SK-N-SH (cell line): ENCODE results near the gene MAP3K5. TPM values are rescaled to one million over a fixed set of nuclear protein-coding genes. Genes with fewer than 3 reads are reported as not detected.

Source experiments
- CTCF ChIA-PET: fragments of 300-600, 350-600 bp; formaldehyde crosslinking; extraction: SDS; loops from one replicate; lab custom pipeline; 2021; lab: Yijun Ruan, JAX
- POLR2A ChIA-PET: fragments of 350-600 bp; sonication (Branson Sonifier 250); formaldehyde crosslinking; extraction: SDS; loops from one replicate; lab custom pipeline; 2020; ENCODE audit warnings: antibody characterized with exemption, inconsistent platforms; lab: Yijun Ruan, JAX
- DNase-seq: peaks from one replicate; pipeline ENCODE4 v3.0.0; 2012
- H2AFZ ChIP-seq: fragments of 200-600 bp; sonication (generic); 2 replicates; pipeline ENCODE4 v1.8.1; 2016; ENCODE audit warnings: antibody characterized with exemption, mild to moderate bottlenecking, low read depth
- H3F3A ChIP-seq: fragments of 200-600 bp; sonication (generic); replicated peaks from 2 replicates; pipeline ENCODE3; 2016; ENCODE audit warnings: antibody characterized with exemption, mild to moderate bottlenecking; ENCODE audit not compliant: insufficient read depth
- H3K27ac ChIP-seq, 2 experiments: fragments of 200-500 bp in 1 of 2; fragments of 200-600 bp in 1 of 2; sonication (Bioruptor generic) in 1 of 2; sonication (generic), shearing (Covaris generic) in 1 of 2; 2 replicates each; pipeline versions ENCODE4 v1.5.1 to v1.6.1; 2014 to 2016; ENCODE audit warnings: low read depth in 2 of 2, inconsistent platforms in 1 of 2, low read length in 1 of 2, mild to moderate bottlenecking in 1 of 2, mixed read lengths in 1 of 2
- H3K27me3 ChIP-seq: fragments of 200-600 bp; sonication (generic), shearing (Covaris generic); 2 replicates; pipeline ENCODE4 v1.6.1; 2016; ENCODE audit warnings: mixed run types; ENCODE audit not compliant: insufficient read depth
- H3K36me3 ChIP-seq, 2 experiments: fragments of 200-500 bp in 1 of 2; fragments of 200-600 bp in 1 of 2; sonication (Bioruptor generic) in 1 of 2; sonication (generic) in 1 of 2; replicated peaks in 1 of 2; 2 replicates each; pipeline versions ENCODE3 to v1.5.1; 2014 to 2016; ENCODE audit warnings: low read length in 1 of 2, mild to moderate bottlenecking in 1 of 2; ENCODE audit not compliant: insufficient read depth in 2 of 2, control insufficient read depth in 1 of 2
- H3K4me1 ChIP-seq, 2 experiments: fragments of 200-500 bp in 1 of 2; fragments of 200-600 bp in 1 of 2; sonication (Bioruptor generic) in 1 of 2; sonication (generic), shearing (Covaris generic) in 1 of 2; 2 replicates each; pipeline versions ENCODE4 v1.5.1 to v1.6.1; 2014 to 2016; ENCODE audit warnings: low read depth in 1 of 2, low read length in 1 of 2, mixed run types in 1 of 2; ENCODE audit not compliant: insufficient read depth in 2 of 2, control insufficient read depth in 1 of 2
- H3K4me2 ChIP-seq: fragments of 200-600 bp; sonication (generic), shearing (Covaris generic); 2 replicates; pipeline ENCODE4 v1.6.1; 2017; ENCODE audit warnings: mixed run types
- H3K4me3 ChIP-seq, 2 experiments: fragments of 200-500 bp in 1 of 2; fragments of 200-600 bp in 1 of 2; sonication (Bioruptor generic) in 1 of 2; sonication (generic), shearing (Covaris generic) in 1 of 2; 2 replicates each; pipeline versions ENCODE4 v1.5.1 to v1.8.1; 2014 to 2016; ENCODE audit warnings: low read depth in 2 of 2, inconsistent platforms in 1 of 2, low read length in 1 of 2, mild to moderate bottlenecking in 1 of 2, mixed read lengths in 1 of 2, moderate library complexity in 1 of 2
- H3K79me2 ChIP-seq: fragments of 200-600 bp; sonication (generic); 2 replicates; pipeline ENCODE4 v1.8.1; 2017; ENCODE audit warnings: mild to moderate bottlenecking; ENCODE audit not compliant: insufficient read depth
- H3K9ac ChIP-seq: fragments of 200-600 bp; sonication (generic); 2 replicates; pipeline ENCODE4 v1.6.1; 2017; ENCODE audit warnings: mixed run types
- H3K9me2 ChIP-seq: fragments of 200-600 bp; sonication (generic); 2 replicates; pipeline ENCODE4 v1.6.1; 2017; ENCODE audit warnings: mixed run types
- H3K9me3 ChIP-seq: fragments of 200-600 bp; sonication (generic); 2 replicates; pipeline ENCODE4 v1.6.1; 2017; ENCODE audit warnings: mixed run types, mild to moderate bottlenecking, moderate library complexity
- H4K20me1 ChIP-seq: fragments of 200-600 bp; sonication (generic); 2 replicates; pipeline ENCODE4 v1.6.1; 2017; ENCODE audit warnings: mild to moderate bottlenecking, mixed run types; ENCODE audit not compliant: insufficient read depth
- CHD2 ChIP-seq: fragments of 150-350 bp; IDR thresholded peaks from 2 replicates; pipeline ENCODE4 v1.6.1; 2018; ENCODE audit warnings: low read length; ENCODE audit not compliant: partially characterized antibody
- GATA2 ChIP-seq: sonication (generic); formaldehyde crosslinking; IDR thresholded peaks from 2 replicates; pipeline ENCODE4 v1.5.0; 2020; ENCODE audit warnings: mild to moderate bottlenecking, missing genetic modification reagents
- IRF3 ChIP-seq: fragments of 150-350 bp; IDR thresholded peaks from 2 replicates; pipeline ENCODE4 v1.6.1; 2016; ENCODE audit warnings: mild to moderate bottlenecking, low read depth, low read length
- NFIC ChIP-seq: IDR thresholded peaks from 2 replicates; pipeline ENCODE4 v1.4.0; 2012; ENCODE audit warnings: borderline replicate concordance
- RAD21 ChIP-seq: IDR thresholded peaks from 2 replicates; pipeline ENCODE4 v1.6.1; 2012; ENCODE audit warnings: mild to moderate bottlenecking, low read length
- RFX5 ChIP-seq: IDR thresholded peaks from 2 replicates; pipeline ENCODE4 v1.6.1; 2012; ENCODE audit warnings: mild to moderate bottlenecking, improper control_type of control experiment, low read length
- RXRA ChIP-seq: IDR thresholded peaks from 2 replicates; pipeline ENCODE4 v1.4.0; 2012; ENCODE audit warnings: low read depth, mild to moderate bottlenecking, borderline replicate concordance
- TAF1 ChIP-seq: IDR thresholded peaks from 2 replicates; pipeline ENCODE4 v1.6.1; 2012; ENCODE audit warnings: low read depth, mild to moderate bottlenecking, low read length, moderate library complexity, borderline replicate concordance
- TCF12 ChIP-seq: IDR thresholded peaks from 2 replicates; pipeline ENCODE4 v1.4.0; 2012
- USF2 ChIP-seq: fragments of 150-350 bp; IDR thresholded peaks from 2 replicates; pipeline ENCODE4 v1.6.1; 2017; ENCODE audit warnings: antibody characterized with exemption, low read length, low read depth, borderline replicate concordance
- YY1 ChIP-seq: IDR thresholded peaks from 2 replicates; pipeline ENCODE4 v1.4.0; 2012; ENCODE audit warnings: low read depth, mild to moderate bottlenecking
- WGBS: methylation state at CpG from one replicate; pipeline ENCODE4 v1.1.6; 2017; ENCODE audit warnings: low lambda C conversion rate; 5-methylcytosine and 5-hydroxymethylcytosine counted together
- polyA plus RNA-seq, 3 experiments: library from polyadenylated mRNA; depleted of rRNA; stranded (reverse); fragments of >200 nt; gene quantifications; 2 replicates each; pipeline ENCODE4 v1.2.3, GENCODE V29; 2012

Gene MAP3K5
- polyA plus RNA-seq, 1 of the 3 experiments (the other 2 are of a cell fraction): 1.4 TPM

GRCh38 chr6:136672144-136672543 is 120.1 kb downstream of the MAP3K5 start:
- Histone ChIP-seq H3K27ac (no peak overlapping the region), H4K20me1 (no peaks in the 10 kb centered on the region), H3K9me3 (no peaks in the 10 kb centered on the region), H3K4me3 (no peak overlapping the region), H3F3A (peaks cover 5% of the 10 kb centered on the region), H3K36me3 (no peaks in the 10 kb centered on the region), H3K4me2 (no peak overlapping the region), H2AFZ (no peak overlapping the region), H3K9ac (no peak overlapping the region), H3K27me3 (no peaks in the 10 kb centered on the region), H3K4me1 (peaks cover 0 to 3% of the 10 kb centered on the region in 2 experiments; a peak in 2 of 4 replicates), H3K9me2 (no peaks in the 10 kb centered on the region), H3K79me2 (no peaks in the 10 kb centered on the region)
- POLR2A ChIA-PET: no interaction called here
- no peak for DNase-seq
- CTCF ChIA-PET: interaction anchor here (1.0 to 2.7 kb wide), 2 partner anchors 28 to 120 kb away, joined by 3 to 11 read pairs; partner anchors contain the start of gene MAP3K5
- no peak for TF ChIP-seq RAD21
- no peak for TF ChIP-seq RFX5
- no peak for TF ChIP-seq IRF3
- TF ChIP-seq TAF1: no peak
- no peak for TF ChIP-seq GATA2 (CRISPR knock-in tag)
- TF ChIP-seq NFIC: no peak
- no peak for TF ChIP-seq CHD2
- 98% methylated on average over 4 of the region's 4 CpGs for WGBS

- no peak overlapping the region for H3K4me2 ChIP-seq
- no peaks in the 10 kb centered on the region for H3K27me3 ChIP-seq
- ChIA-PET POLR2A (no interaction called here), CTCF (interaction anchor here (0.6 to 2.8 kb wide), 5 partner anchors 10 to 123 kb away, joined by 3 to 17 read pairs (median 3); partner anchors contain the start of gene MAP3K5)
- no peak overlapping the region for H3K9ac ChIP-seq
- H3K9me2 ChIP-seq: no peaks in the 10 kb centered on the region
- peaks cover 5% of the 10 kb centered on the region for H3F3A ChIP-seq
- no peak for DNase-seq
- no peak overlapping the region for H2AFZ ChIP-seq
- H4K20me1 ChIP-seq: no peaks in the 10 kb centered on the region
- no peak overlapping the region for H3K4me3 ChIP-seq
- 78% methylated on average over 3 of the region's 3 CpGs for WGBS
- no peak overlapping the region for H3K27ac ChIP-seq
- TF ChIP-seq NFIC (peak; percentile 46; the same call in 1 of the 2 replicates), RXRA (peak; percentile 25; the same call in 1 of the 2 replicates), RAD21 (no peak), TCF12 (peak; percentile 59), CHD2 (no peak), YY1 (no peak), USF2 (no peak)
- TF ChIP-seq, all 33 proteins: peak for 3
- H3K79me2 ChIP-seq: no peaks in the 10 kb centered on the region
- no peaks in the 10 kb centered on the region for H3K36me3 ChIP-seq
- no peaks in the 10 kb centered on the region for H3K9me3 ChIP-seq
- H3K4me1 ChIP-seq: peaks cover 0 to 3% of the 10 kb centered on the region in 2 experiments; a peak in 2 of 4 replicates
Measured at GRCh38 chr6:136669299-136669699, 123.0 kb downstream of the MAP3K5 start.
